HL-60 (cell line): ENCODE results near the gene IFNA21.

Experiments
- DNase-seq, 2 experiments: peaks; one replicate each; pipeline ENCODE4 v3.0.0-alpha.2; 2010 to 2020; ENCODE audit warnings: low read depth in 1 of 2, low spot score in 1 of 2
- H3K27ac ChIP-seq: fragments of 250-450 bp; sonication (Bioruptor Pico); replicated peaks from 2 replicates; pipeline ENCODE4 v1.5.1; 2020; ENCODE audit warnings: mild to moderate bottlenecking, moderate library complexity
- H3K27me3 ChIP-seq: fragments of 250-450 bp; sonication (Bioruptor Pico); 2 replicates; pipeline ENCODE4 v1.5.1; 2021; ENCODE audit warnings: mild to moderate bottlenecking, moderate library complexity; ENCODE audit not compliant: insufficient read depth, poor library complexity, severe bottlenecking
- H3K4me3 ChIP-seq: replicated peaks from 2 replicates; pipeline ENCODE4 v1.5.1; 2011; ENCODE audit warnings: mild to moderate bottlenecking, control low read depth, low read length; ENCODE audit not compliant: insufficient read depth
- CTCF ChIP-seq: IDR thresholded peaks from one replicate; pipeline ENCODE4 v1.5.1; 2011; ENCODE audit warnings: low read length, control low read depth, inconsistent platforms; ENCODE audit not compliant: insufficient read depth
- GABPA ChIP-seq: IDR thresholded peaks from 2 replicates; pipeline ENCODE4 v1.6.1; 2012; ENCODE audit warnings: low read depth
- POLR2AphosphoS5 ChIP-seq: IDR thresholded peaks from 2 replicates; pipeline ENCODE4 v1.6.1; 2012; ENCODE audit warnings: low read depth
- REST ChIP-seq: IDR thresholded peaks from 2 replicates; pipeline ENCODE4 v1.6.1; 2012; ENCODE audit warnings: low read depth; ENCODE audit not compliant: insufficient replicate concordance
- SPI1 ChIP-seq: IDR thresholded peaks from 2 replicates; pipeline ENCODE4 v1.6.1; 2012; ENCODE audit warnings: low read depth, mild to moderate bottlenecking, borderline replicate concordance

Gene IFNA21

GRCh38 chr9:21154018-21154608 lies 12.3 kb downstream of the IFNA21 start:
- H3K4me3 ChIP-seq = no peak overlapping the region
- H3K27ac ChIP-seq = peak overlapping the region; percentile 44
- no peaks in the 10 kb centered on the region for H3K27me3 ChIP-seq
- TF ChIP-seq POLR2AphosphoS5 (no peak), SPI1 (no peak), GABPA (no peak), CTCF (no peak), REST (no peak)
- peak; percentile 8 to 39 for DNase-seq

GRCh38 chr9:21153336-21154017 lies 13.0 kb downstream of the IFNA21 start:
- H3K4me3 ChIP-seq = no peak overlapping the region
- TF ChIP-seq GABPA (no peak), POLR2AphosphoS5 (no peak), CTCF (no peak), SPI1 (no peak)
- no peaks in the 10 kb centered on the region for H3K27me3 ChIP-seq
- no peak for DNase-seq
- H3K27ac ChIP-seq = peak overlapping the region; percentile 44

- no peaks in the 10 kb centered on the region for H3K27me3 ChIP-seq
- TF ChIP-seq CTCF (no peak), GABPA (no peak), SPI1 (no peak), POLR2AphosphoS5 (no peak), REST (no peak)
- DNase-seq = no peak
- H3K27ac ChIP-seq = no peak overlapping the region
- no peak overlapping the region for H3K4me3 ChIP-seq
These were observed 21.9 kb downstream of the IFNA21 start for GRCh38 chr9:21144603-21145002.
